HepG2 (cell line): ENCODE results near the gene PRM3. TPM values are rescaled to one million over a fixed set of nuclear protein-coding genes. Genes with fewer than 3 reads are reported as not detected.
A peak's percentile ranks its signal among the peaks of the same experiment; 100 is the strongest.

ENCODE experiments used
- KLF9 ChIP-seq: IDR thresholded peaks from 2 replicates; pipeline ENCODE4 v1.6.1; 2016; ENCODE audit warnings: low read depth
- NFYC ChIP-seq: IDR thresholded peaks from 2 replicates; pipeline ENCODE4 v1.6.1; 2016; ENCODE audit warnings: missing genetic modification reagents, missing compliant biosample characterization
- SRSF1 ChIP-seq: fragments of 200-400 bp; formaldehyde crosslinking; optimal IDR thresholded peaks from 2 replicates; pipeline ENCODE3; 2017; ENCODE audit warnings: mild to moderate bottlenecking, low read depth, low read length, moderate library complexity
- ZBTB1 ChIP-seq: sonication (generic); formaldehyde crosslinking; IDR thresholded peaks from 2 replicates; pipeline ENCODE4 v1.4.0; 2020; ENCODE audit warnings: missing genetic modification reagents, borderline replicate concordance
- ZMYM3 ChIP-seq: sonication (generic); formaldehyde crosslinking; IDR thresholded peaks from 2 replicates; pipeline ENCODE4 v1.5.1; 2020; ENCODE audit warnings: mild to moderate bottlenecking, missing genetic modification reagents
- ZNF264 ChIP-seq: sonication (generic); formaldehyde crosslinking; IDR thresholded peaks from 2 replicates; pipeline ENCODE4 v1.4.0; 2020; ENCODE audit warnings: missing genetic modification reagents
- ZNF550 ChIP-seq: sonication (generic); formaldehyde crosslinking; IDR thresholded peaks from 2 replicates; pipeline ENCODE4 v1.4.0; 2020; ENCODE audit warnings: mild to moderate bottlenecking, missing genetic modification reagents, borderline replicate concordance
- ZNF790 ChIP-seq: sonication (generic); formaldehyde crosslinking; IDR thresholded peaks from 2 replicates; pipeline ENCODE4 v1.8.0; 2022; ENCODE audit warnings: missing genetic modification reagents, mild to moderate bottlenecking, borderline replicate concordance
- polyA plus RNA-seq, 8 experiments: library from polyadenylated mRNA; depleted of rRNA in 3 of 8; stranded (reverse) in 7 of 8; unstranded in 1 of 8; fragments of >200 nt; fragmentation: Illumina TruSeq in 4 of 8; extraction: Trizol in 4 of 8; gene quantifications; 2 replicates each; pipeline versions ENCODE4 v1.2.1 to v1.2.3, GENCODE V29; 2011 to 2016; ENCODE audit warnings: low read depth in 4 of 8, missing spikeins in 1 of 8, mixed read lengths in 1 of 8; ENCODE audit not compliant: insufficient read depth in 1 of 8
- total RNA-seq, 5 experiments: library from RNA; depleted of rRNA; stranded (reverse); fragments of >200 nt; fragmentation: Illumina TruSeq; extraction: Trizol; gene quantifications; 2 replicates each; pipeline ENCODE4 v1.2.3, GENCODE V29; 2016; ENCODE audit warnings: low read depth in 1 of 5
- TF ChIP-seq, protein P1 (sequence below): sonication (generic); formaldehyde crosslinking; IDR thresholded peaks from 2 replicates; pipeline ENCODE4 v1.5.1; 2020; ENCODE audit warnings: mild to moderate bottlenecking, missing genetic modification reagents, borderline replicate concordance
- TF ChIP-seq, protein P2 (sequence below): sonication (generic); formaldehyde crosslinking; IDR thresholded peaks from 2 replicates; pipeline ENCODE4 v1.4.0; 2020; ENCODE audit warnings: low read depth, mild to moderate bottlenecking, missing genetic modification reagents
- TF ChIP-seq, protein P3 (sequence below): sonication (generic); formaldehyde crosslinking; IDR thresholded peaks from 2 replicates; pipeline ENCODE4 v1.4.0; 2020; ENCODE audit warnings: low read depth, mild to moderate bottlenecking, missing genetic modification reagents
- TF ChIP-seq, protein P4 (sequence below): sonication (generic); formaldehyde crosslinking; IDR thresholded peaks from 2 replicates; pipeline ENCODE4 v1.4.0; 2020; ENCODE audit warnings: mild to moderate bottlenecking, missing genetic modification reagents
- TF ChIP-seq, protein P5 (sequence below): sonication (generic); formaldehyde crosslinking; IDR thresholded peaks from 2 replicates; pipeline ENCODE4 v1.4.0; 2020; ENCODE audit warnings: missing genetic modification reagents, mild to moderate bottlenecking, borderline replicate concordance
- TF ChIP-seq, protein P6 (sequence below), 2 experiments: sonication (generic) in 1 of 2; formaldehyde crosslinking in 1 of 2; IDR thresholded peaks; 2 replicates each; pipeline versions ENCODE4 v1.4.0 to v1.6.1; 2018 to 2020; ENCODE audit warnings: missing genetic modification reagents in 2 of 2, borderline replicate concordance in 1 of 2, low read depth in 1 of 2, mild to moderate bottlenecking in 1 of 2, missing biosample characterization in 1 of 2

PRM3 gene
- total and polyA plus RNA-seq, 2 of the 13 experiments (the other 11 are each of a cell fraction or from before 2014, with no cell fraction given) = not detected

DNA sequence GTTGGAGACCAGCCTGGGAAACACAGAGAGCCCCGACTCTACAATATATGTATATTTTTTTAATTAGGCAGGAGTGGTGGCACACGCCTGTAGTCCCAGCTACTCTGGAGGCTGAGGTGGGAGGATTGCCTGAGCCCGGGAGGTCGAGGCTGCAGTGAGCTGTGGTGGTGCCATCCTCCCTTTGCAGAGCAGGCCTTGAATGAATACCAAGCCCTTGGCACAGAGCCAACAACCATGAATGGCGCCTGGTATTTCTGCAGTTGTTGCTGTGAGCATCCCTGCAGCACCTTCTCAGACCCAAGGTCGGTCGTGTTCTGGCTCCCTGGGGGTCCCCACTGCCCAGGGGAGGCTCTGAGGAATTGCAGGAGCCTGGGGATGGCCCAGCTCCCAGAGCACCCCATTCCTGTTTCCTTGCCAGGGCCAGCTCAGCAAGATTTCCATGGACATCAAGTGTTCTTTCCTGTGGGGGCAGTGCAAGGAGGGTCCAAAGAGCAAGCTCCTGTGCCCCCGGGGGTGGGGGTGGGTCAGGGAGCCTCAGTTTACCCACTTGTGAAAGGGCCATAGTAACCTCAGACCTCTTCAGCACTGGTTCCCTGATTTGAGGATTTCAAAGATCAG lies 46.2 kb upstream of the PRM3 start (continued):
- TF ChIP-seq, protein P1, sequence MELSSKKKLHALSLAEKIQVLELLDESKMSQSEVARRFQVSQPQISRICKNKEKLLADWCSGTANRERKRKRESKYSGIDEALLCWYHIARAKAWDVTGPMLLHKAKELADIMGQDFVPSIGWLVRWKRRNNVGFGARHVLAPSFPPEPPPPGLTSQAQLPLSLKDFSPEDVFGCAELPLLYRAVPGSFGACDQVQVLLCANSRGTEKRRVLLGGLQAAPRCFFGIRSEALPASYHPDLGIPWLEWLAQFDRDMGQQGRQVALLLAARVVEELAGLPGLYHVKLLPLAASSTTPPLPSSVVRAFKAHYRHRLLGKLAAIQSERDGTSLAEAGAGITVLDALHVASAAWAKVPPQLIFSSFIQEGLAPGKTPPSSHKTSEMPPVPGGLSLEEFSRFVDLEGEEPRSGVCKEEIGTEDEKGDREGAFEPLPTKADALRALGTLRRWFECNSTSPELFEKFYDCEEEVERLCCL = no peak
- TF ChIP-seq, protein P2, sequence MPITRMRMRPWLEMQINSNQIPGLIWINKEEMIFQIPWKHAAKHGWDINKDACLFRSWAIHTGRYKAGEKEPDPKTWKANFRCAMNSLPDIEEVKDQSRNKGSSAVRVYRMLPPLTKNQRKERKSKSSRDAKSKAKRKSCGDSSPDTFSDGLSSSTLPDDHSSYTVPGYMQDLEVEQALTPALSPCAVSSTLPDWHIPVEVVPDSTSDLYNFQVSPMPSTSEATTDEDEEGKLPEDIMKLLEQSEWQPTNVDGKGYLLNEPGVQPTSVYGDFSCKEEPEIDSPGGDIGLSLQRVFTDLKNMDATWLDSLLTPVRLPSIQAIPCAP (CRISPR knock-in tag) = no peak
- TF ChIP-seq, protein P3, sequence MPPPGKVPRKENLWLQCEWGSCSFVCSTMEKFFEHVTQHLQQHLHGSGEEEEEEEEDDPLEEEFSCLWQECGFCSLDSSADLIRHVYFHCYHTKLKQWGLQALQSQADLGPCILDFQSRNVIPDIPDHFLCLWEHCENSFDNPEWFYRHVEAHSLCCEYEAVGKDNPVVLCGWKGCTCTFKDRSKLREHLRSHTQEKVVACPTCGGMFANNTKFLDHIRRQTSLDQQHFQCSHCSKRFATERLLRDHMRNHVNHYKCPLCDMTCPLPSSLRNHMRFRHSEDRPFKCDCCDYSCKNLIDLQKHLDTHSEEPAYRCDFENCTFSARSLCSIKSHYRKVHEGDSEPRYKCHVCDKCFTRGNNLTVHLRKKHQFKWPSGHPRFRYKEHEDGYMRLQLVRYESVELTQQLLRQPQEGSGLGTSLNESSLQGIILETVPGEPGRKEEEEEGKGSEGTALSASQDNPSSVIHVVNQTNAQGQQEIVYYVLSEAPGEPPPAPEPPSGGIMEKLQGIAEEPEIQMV = no peak
- TF ChIP-seq ZBTB1 (no peak), SRSF1 (no peak), ZNF790 (CRISPR knock-in tag) (no peak), KLF9 (CRISPR knock-in tag) (no peak), NFYC (CRISPR knock-in tag) (no peak), ZNF550 (no peak), ZNF264 (CRISPR knock-in tag) (no peak), ZMYM3 (CRISPR knock-in tag) (0 out of 2 replicates have a peak, but pooled peaks have one; percentile 34)
- TF ChIP-seq, protein P4, sequence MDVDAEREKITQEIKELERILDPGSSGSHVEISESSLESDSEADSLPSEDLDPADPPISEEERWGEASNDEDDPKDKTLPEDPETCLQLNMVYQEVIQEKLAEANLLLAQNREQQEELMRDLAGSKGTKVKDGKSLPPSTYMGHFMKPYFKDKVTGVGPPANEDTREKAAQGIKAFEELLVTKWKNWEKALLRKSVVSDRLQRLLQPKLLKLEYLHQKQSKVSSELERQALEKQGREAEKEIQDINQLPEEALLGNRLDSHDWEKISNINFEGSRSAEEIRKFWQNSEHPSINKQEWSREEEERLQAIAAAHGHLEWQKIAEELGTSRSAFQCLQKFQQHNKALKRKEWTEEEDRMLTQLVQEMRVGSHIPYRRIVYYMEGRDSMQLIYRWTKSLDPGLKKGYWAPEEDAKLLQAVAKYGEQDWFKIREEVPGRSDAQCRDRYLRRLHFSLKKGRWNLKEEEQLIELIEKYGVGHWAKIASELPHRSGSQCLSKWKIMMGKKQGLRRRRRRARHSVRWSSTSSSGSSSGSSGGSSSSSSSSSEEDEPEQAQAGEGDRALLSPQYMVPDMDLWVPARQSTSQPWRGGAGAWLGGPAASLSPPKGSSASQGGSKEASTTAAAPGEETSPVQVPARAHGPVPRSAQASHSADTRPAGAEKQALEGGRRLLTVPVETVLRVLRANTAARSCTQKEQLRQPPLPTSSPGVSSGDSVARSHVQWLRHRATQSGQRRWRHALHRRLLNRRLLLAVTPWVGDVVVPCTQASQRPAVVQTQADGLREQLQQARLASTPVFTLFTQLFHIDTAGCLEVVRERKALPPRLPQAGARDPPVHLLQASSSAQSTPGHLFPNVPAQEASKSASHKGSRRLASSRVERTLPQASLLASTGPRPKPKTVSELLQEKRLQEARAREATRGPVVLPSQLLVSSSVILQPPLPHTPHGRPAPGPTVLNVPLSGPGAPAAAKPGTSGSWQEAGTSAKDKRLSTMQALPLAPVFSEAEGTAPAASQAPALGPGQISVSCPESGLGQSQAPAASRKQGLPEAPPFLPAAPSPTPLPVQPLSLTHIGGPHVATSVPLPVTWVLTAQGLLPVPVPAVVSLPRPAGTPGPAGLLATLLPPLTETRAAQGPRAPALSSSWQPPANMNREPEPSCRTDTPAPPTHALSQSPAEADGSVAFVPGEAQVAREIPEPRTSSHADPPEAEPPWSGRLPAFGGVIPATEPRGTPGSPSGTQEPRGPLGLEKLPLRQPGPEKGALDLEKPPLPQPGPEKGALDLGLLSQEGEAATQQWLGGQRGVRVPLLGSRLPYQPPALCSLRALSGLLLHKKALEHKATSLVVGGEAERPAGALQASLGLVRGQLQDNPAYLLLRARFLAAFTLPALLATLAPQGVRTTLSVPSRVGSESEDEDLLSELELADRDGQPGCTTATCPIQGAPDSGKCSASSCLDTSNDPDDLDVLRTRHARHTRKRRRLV (CRISPR knock-in tag) = no peak
- TF ChIP-seq, protein P5, sequence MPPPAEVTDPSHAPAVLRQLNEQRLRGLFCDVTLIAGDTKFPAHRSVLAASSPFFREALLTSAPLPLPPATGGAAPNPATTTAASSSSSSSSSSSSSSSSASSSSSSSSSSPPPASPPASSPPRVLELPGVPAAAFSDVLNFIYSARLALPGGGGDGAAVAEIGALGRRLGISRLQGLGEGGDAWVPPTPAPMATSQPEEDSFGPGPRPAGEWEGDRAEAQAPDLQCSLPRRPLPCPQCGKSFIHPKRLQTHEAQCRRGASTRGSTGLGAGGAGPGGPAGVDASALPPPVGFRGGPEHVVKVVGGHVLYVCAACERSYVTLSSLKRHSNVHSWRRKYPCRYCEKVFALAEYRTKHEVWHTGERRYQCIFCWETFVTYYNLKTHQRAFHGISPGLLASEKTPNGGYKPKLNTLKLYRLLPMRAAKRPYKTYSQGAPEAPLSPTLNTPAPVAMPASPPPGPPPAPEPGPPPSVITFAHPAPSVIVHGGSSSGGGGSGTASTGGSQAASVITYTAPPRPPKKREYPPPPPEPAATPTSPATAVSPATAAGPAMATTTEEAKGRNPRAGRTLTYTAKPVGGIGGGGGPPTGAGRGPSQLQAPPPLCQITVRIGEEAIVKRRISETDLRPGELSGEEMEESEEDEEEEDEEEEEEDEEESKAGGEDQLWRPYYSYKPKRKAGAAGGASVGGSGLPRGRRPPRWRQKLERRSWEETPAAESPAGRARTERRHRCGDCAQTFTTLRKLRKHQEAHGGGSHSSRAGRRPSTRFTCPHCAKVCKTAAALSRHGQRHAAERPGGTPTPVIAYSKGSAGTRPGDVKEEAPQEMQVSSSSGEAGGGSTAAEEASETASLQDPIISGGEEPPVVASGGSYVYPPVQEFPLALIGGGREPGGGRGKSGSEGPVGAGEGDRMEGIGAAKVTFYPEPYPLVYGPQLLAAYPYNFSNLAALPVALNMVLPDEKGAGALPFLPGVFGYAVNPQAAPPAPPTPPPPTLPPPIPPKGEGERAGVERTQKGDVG (CRISPR knock-in tag) = peak; percentile 18; the same call in 1 of the 2 replicates
- TF ChIP-seq, protein P6, sequence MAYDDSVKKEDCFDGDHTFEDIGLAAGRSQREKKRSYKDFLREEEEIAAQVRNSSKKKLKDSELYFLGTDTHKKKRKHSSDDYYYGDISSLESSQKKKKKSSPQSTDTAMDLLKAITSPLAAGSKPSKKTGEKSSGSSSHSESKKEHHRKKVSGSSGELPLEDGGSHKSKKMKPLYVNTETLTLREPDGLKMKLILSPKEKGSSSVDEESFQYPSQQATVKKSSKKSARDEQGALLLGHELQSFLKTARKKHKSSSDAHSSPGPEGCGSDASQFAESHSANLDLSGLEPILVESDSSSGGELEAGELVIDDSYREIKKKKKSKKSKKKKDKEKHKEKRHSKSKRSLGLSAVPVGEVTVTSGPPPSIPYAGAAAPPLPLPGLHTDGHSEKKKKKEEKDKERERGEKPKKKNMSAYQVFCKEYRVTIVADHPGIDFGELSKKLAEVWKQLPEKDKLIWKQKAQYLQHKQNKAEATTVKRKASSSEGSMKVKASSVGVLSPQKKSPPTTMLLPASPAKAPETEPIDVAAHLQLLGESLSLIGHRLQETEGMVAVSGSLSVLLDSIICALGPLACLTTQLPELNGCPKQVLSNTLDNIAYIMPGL (CRISPR knock-in tag; IDR thresholded peaks at IDR 0.05; ENCODE audit: borderline replicate concordance in 1 of 2, low read depth in 1 of 2) = no peak
